ENCODE measurements around the gene AGBL4.
A peak's percentile ranks its signal among the peaks of the same experiment; 100 is the strongest.
"Not testable (repeated sequence)": the region's sequence is repeated elsewhere in the genome, so short reads cannot be mapped to it uniquely, and the experiment has no call there.

AGBL4 gene

GRCh38 chr1:49765034-49765433, 258.7 kb downstream of the AGBL4 start:
- Histone ChIP-seq H3K9ac (ENCODE audit: low read depth, low read length) (no peak overlapping the region), H3K36me3 (ENCODE audit: insufficient read depth, low read length) (no peaks in the 10 kb centered on the region), H3K4me1 (ENCODE audit: insufficient read depth, low read length) (no peaks in the 10 kb centered on the region), H3K4me2 (ENCODE audit: insufficient read depth, low read length) (no peak overlapping the region), H3K4me3 (ENCODE audit: low read depth in 1 of 2, low read length in 2 of 2) (no peak overlapping the region), H4K20me1 (ENCODE audit: insufficient read depth, low read length) (no peaks in the 10 kb centered on the region), H3K27me3 (ENCODE audit: insufficient read depth, low read length, poor library complexity) (no peaks in the 10 kb centered on the region), H3K9me3 (ENCODE audit: insufficient read depth, low read length, severe bottlenecking) (no peaks in the 10 kb centered on the region), H3K27ac (ENCODE audit: low read length) (no peak overlapping the region), H2AFZ (ENCODE audit: low read depth, low read length) (no peak overlapping the region), H3K79me2 (ENCODE audit: insufficient read depth, low read length) (no peaks in the 10 kb centered on the region)
- DNase-seq (no peak), ATAC-seq (ENCODE audit: insufficient read depth, low read depth) (no peak; the same call in 2 of the 3 replicates)
- TF ChIP-seq CTCF (IDR thresholded peaks at IDR 0.05; ENCODE audit: borderline replicate concordance, extremely low read depth, low read length, poor library complexity, severe bottlenecking) (peak; percentile 23), EZH2 (IDR thresholded peaks at IDR 0.05; ENCODE audit: borderline replicate concordance, low read depth, low read length, severe bottlenecking) (no peak)

- H3K4me1 ChIP-seq (ENCODE audit: insufficient read depth, low read length); DNase-seq; H3K79me2 ChIP-seq (ENCODE audit: insufficient read depth, low read length); H2AFZ ChIP-seq (ENCODE audit: low read depth, low read length); H3K9ac ChIP-seq (ENCODE audit: low read depth, low read length); H3K27ac ChIP-seq (ENCODE audit: low read length); ATAC-seq (ENCODE audit: insufficient read depth, low read depth); H3K36me3 ChIP-seq (ENCODE audit: insufficient read depth, low read length); H3K9me3 ChIP-seq (ENCODE audit: insufficient read depth, low read length, severe bottlenecking); H3K4me2 ChIP-seq (ENCODE audit: insufficient read depth, low read length); H3K27me3 ChIP-seq (ENCODE audit: insufficient read depth, low read length, poor library complexity); H3K4me3 ChIP-seq (ENCODE audit: low read depth in 1 of 2, low read length in 2 of 2); H4K20me1 ChIP-seq (ENCODE audit: insufficient read depth, low read length): not testable (repeated sequence)
Measured at GRCh38 chr1:49738118-49738517, 285.6 kb downstream of the AGBL4 start.

- Histone ChIP-seq H3K4me2 (ENCODE audit: insufficient read depth, low read length) (no peak overlapping the region), H3K79me2 (ENCODE audit: insufficient read depth, low read length) (no peaks in the 10 kb centered on the region), H2AFZ (ENCODE audit: low read depth, low read length) (no peak overlapping the region), H3K36me3 (ENCODE audit: insufficient read depth, low read length) (no peaks in the 10 kb centered on the region), H3K9me3 (ENCODE audit: insufficient read depth, low read length, severe bottlenecking) (peaks cover 4% of the 10 kb centered on the region), H3K27me3 (ENCODE audit: insufficient read depth, low read length, poor library complexity) (no peaks in the 10 kb centered on the region), H3K4me1 (ENCODE audit: insufficient read depth, low read length) (no peaks in the 10 kb centered on the region), H3K4me3 (ENCODE audit: low read depth in 1 of 2, low read length in 2 of 2) (no peak overlapping the region), H4K20me1 (ENCODE audit: insufficient read depth, low read length) (no peaks in the 10 kb centered on the region), H3K9ac (ENCODE audit: low read depth, low read length) (no peak overlapping the region), H3K27ac (ENCODE audit: low read length) (no peak overlapping the region)
- DNase-seq (no peak), ATAC-seq (ENCODE audit: insufficient read depth, low read depth) (no peak)
- TF ChIP-seq CTCF (IDR thresholded peaks at IDR 0.05; ENCODE audit: borderline replicate concordance, extremely low read depth, low read length, poor library complexity, severe bottlenecking): no peak
- no peak for TF ChIP-seq EZH2 (IDR thresholded peaks at IDR 0.05; ENCODE audit: borderline replicate concordance, low read depth, low read length, severe bottlenecking)
Measured at GRCh38 chr1:49728377-49728776, 295.4 kb downstream of the AGBL4 start.

- DNase-seq: no peak
- Histone ChIP-seq H3K4me3 (ENCODE audit: low read depth in 1 of 2, low read length in 2 of 2) (no peak overlapping the region), H3K9ac (ENCODE audit: low read depth, low read length) (no peak overlapping the region), H2AFZ (ENCODE audit: low read depth, low read length) (no peak overlapping the region), H3K9me3 (ENCODE audit: insufficient read depth, low read length, severe bottlenecking) (no peaks in the 10 kb centered on the region), H3K4me1 (ENCODE audit: insufficient read depth, low read length) (no peaks in the 10 kb centered on the region), H3K36me3 (ENCODE audit: insufficient read depth, low read length) (no peaks in the 10 kb centered on the region), H3K4me2 (ENCODE audit: insufficient read depth, low read length) (no peak overlapping the region), H4K20me1 (ENCODE audit: insufficient read depth, low read length) (no peaks in the 10 kb centered on the region), H3K79me2 (ENCODE audit: insufficient read depth, low read length) (no peaks in the 10 kb centered on the region), H3K27ac (ENCODE audit: low read length) (no peak overlapping the region), H3K27me3 (ENCODE audit: insufficient read depth, low read length, poor library complexity) (no peaks in the 10 kb centered on the region)
- no peak for ATAC-seq (ENCODE audit: insufficient read depth, low read depth)
- TF ChIP-seq EZH2 (IDR thresholded peaks at IDR 0.05; ENCODE audit: borderline replicate concordance, low read depth, low read length, severe bottlenecking) (no peak), CTCF (IDR thresholded peaks at IDR 0.05; ENCODE audit: borderline replicate concordance, extremely low read depth, low read length, poor library complexity, severe bottlenecking) (no peak)
Measured at GRCh38 chr1:49723662-49724061, 300.1 kb downstream of the AGBL4 start.
